ENCODE results near the gene SPEF2. TPM values are rescaled to one million over a fixed set of nuclear protein-coding genes. Genes with fewer than 3 reads are reported as not detected.

SPEF2 gene
- total and polyA plus RNA-seq, 8 donors: 4.1 to 11.8 (median 6.2) TPM

GRCh38 chr5:35634326-35634725 lies 16.7 kb downstream of the SPEF2 start:
- Histone ChIP-seq H3K36me3 (no peaks in the 10 kb centered on the region), H3K4me1 (no peaks in the 10 kb centered on the region), H3K9me3 (no peaks in the 10 kb centered on the region), H3K4me3 (no peak overlapping the region), H3K27ac (no peak overlapping the region), H3K27me3 (no peaks in the 10 kb centered on the region)
- intact Hi-C loops (cut with DNase I): no loop called here
- FAIRE-seq (no peak), DNase-seq (no peak), ATAC-seq (no peak)
- TF ChIP-seq CTCF (IDR thresholded peaks at IDR 0.05): no peak

GRCh38 chr5:35640623-35641022 lies 23.0 kb downstream of the SPEF2 start:
- H3K27ac ChIP-seq: no peak overlapping the region
- whole genome bisulfite sequencing, 2 donors: 86 to 91% methylated on average over 4 of the region's 4 CpGs
- DNase-seq (no peak), FAIRE-seq (no peak), ATAC-seq (no peak)
- peaks cover 0 to 5% (median 0%) of the 10 kb centered on the region in 3 donors for H3K36me3 ChIP-seq
- H3K4me1 ChIP-seq: no peaks in the 10 kb centered on the region
- H3K4me3 ChIP-seq: no peak overlapping the region
- H3K9me3 ChIP-seq: no peaks in the 10 kb centered on the region
- H3K27me3 ChIP-seq: no peaks in the 10 kb centered on the region
- intact Hi-C loops (cut with DNase I): no loop called here
- TF ChIP-seq CTCF (IDR thresholded peaks at IDR 0.05): no peak

GRCh38 chr5:35644543-35644942 lies 26.9 kb downstream of the SPEF2 start:
- Histone ChIP-seq H3K36me3 (peaks cover 0 to 5% (median 0%) of the 10 kb centered on the region in 3 donors), H3K4me1 (no peaks in the 10 kb centered on the region), H3K27ac (no peak overlapping the region), H3K4me3 (no peak overlapping the region), H3K9me3 (no peaks in the 10 kb centered on the region), H3K27me3 (no peaks in the 10 kb centered on the region)
- 97 to 98% methylated on average over 3 of the region's 3 CpGs for WGBS, 2 donors
- FAIRE-seq: no peak
- no peak for ATAC-seq
- intact Hi-C loops (cut with DNase I): no loop called here
- TF ChIP-seq CTCF (IDR thresholded peaks at IDR 0.05): no peak
- no peak for DNase-seq

- Histone ChIP-seq H3K4me1 (no peaks in the 10 kb centered on the region), H3K27ac (no peak overlapping the region), H3K4me3 (no peak overlapping the region), H3K9me3 (no peaks in the 10 kb centered on the region), H3K36me3 (peaks cover 0 to 5% (median 0%) of the 10 kb centered on the region in 3 donors), H3K27me3 (no peaks in the 10 kb centered on the region)
- DNase-seq (no peak), ATAC-seq (no peak), FAIRE-seq (no peak)
- 94 to 100% methylated on average over 1 of the region's 1 CpG for WGBS, 2 donors
- no peak for TF ChIP-seq CTCF (IDR thresholded peaks at IDR 0.05)
- intact Hi-C loops (cut with DNase I): no loop called here
These were observed 29.5 kb downstream of the SPEF2 start for GRCh38 chr5:35647128-35647527.

DNA sequence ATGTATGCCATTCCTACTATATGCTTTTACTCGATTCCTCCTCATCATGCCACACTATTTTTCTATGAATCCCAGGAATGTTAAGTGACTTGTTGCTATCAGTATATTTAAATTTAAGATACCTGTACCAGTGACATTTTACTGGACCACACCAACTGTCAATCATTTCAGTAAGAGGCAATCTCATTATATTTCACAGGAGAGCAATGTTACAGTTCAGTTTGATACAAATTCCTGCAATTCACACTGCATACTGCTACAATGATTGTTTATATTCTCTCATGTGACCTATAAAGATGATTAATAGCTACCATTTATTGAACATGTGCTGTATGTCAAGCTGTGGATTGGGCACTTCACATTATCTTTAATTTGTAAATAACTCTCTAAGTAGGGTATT lies 30.0 kb downstream of the SPEF2 start:
- Histone ChIP-seq H3K4me1 (no peaks in the 10 kb centered on the region), H3K27me3 (no peaks in the 10 kb centered on the region), H3K9me3 (no peaks in the 10 kb centered on the region), H3K36me3 (peaks cover 0 to 5% (median 0%) of the 10 kb centered on the region in 3 donors), H3K27ac (no peak overlapping the region), H3K4me3 (no peak overlapping the region)
- DNase-seq (no peak), ATAC-seq (no peak), FAIRE-seq (no peak)
- 91 to 96% methylated on average over 1 of the region's 1 CpG for WGBS, 2 donors
- intact Hi-C loops (cut with DNase I): no loop called here
- TF ChIP-seq CTCF (IDR thresholded peaks at IDR 0.05): no peak

Data from pancreas (tissue), 10 donors.